HepG2 (cell line): ENCODE results near the gene ANK3. TPM values are rescaled to one million over a fixed set of nuclear protein-coding genes. Genes with fewer than 3 reads are reported as not detected.

Experiments
- ATAC-seq: fragments of 200-7000 bp; cut with Tn5 transposase; 3 replicates; pipeline ENCODE4 v1.9.1; 2020; ENCODE audit warnings: mild to moderate bottlenecking, moderate library complexity
- BruUV-seq: library from RNA; stranded (reverse); fragments of 400-500 nt; replicated peaks from 2 replicates; lab custom pipeline; 2021; lab: Mats Ljungman, UMichigan
- CTCF ChIA-PET: fragments of 300-600 bp; formaldehyde crosslinking; extraction: SDS; loops from one replicate; lab custom pipeline; 2021; ENCODE audit warnings: low total read pairs, inconsistent platforms, low intra/inter-chr PET ratio; lab: Yijun Ruan, JAX
- POLR2A ChIA-PET: fragments of 350-600 bp; sonication (Branson Sonifier 250); formaldehyde crosslinking; loops from one replicate; lab custom pipeline; 2020; ENCODE audit warnings: antibody characterized with exemption, inconsistent platforms; lab: Yijun Ruan, JAX
- DNase-seq: peaks from one replicate; pipeline ENCODE4 v3.0.0-alpha.2; 2015; ENCODE audit warnings: low spot score
- FAIRE-seq: peaks from 3 replicates; lab custom pipeline; 2011; peaks lifted over from hg19 to GRCh38; lab: Jason Lieb, UNC
- H2AFZ ChIP-seq: one replicate; pipeline ENCODE4 v1.6.1; 2011; ENCODE audit warnings: low read length, inconsistent platforms
- H3K27ac ChIP-seq: fragments of 300-600 bp; 3 replicates; pipeline ENCODE4 v1.8.0; 2011; ENCODE audit warnings: mixed run types, mild to moderate bottlenecking, mixed read lengths, low read length, inconsistent platforms; ENCODE audit not compliant: insufficient read depth; ENCODE audit errors: extremely low read length
- H3K27me3 ChIP-seq, 2 experiments: fragments of 200-600 bp in 1 of 2; 2 replicates in 1 of 2; 3 replicates in 1 of 2; pipeline versions ENCODE4 v1.6.0 to v1.8.0; 2011; ENCODE audit warnings: low read length in 2 of 2, mild to moderate bottlenecking in 2 of 2, moderate library complexity in 2 of 2, inconsistent platforms in 1 of 2; ENCODE audit not compliant: insufficient read depth in 2 of 2, control insufficient read depth in 1 of 2
- H3K36me3 ChIP-seq, 2 experiments: fragments of 200-600 bp in 1 of 2; replicated peaks in 1 of 2; 2 replicates in 1 of 2; 3 replicates in 1 of 2; pipeline versions ENCODE4 v1.5.1 to v1.8.0; 2011; ENCODE audit warnings: low read length in 2 of 2, inconsistent platforms in 1 of 2; ENCODE audit not compliant: insufficient read depth in 2 of 2, control insufficient read depth in 1 of 2
- H3K4me1 ChIP-seq: 2 replicates; pipeline ENCODE4 v1.5.1; 2012; ENCODE audit warnings: low read length, inconsistent platforms; ENCODE audit not compliant: insufficient read depth
- H3K4me2 ChIP-seq: 2 replicates; pipeline ENCODE4 v1.6.0; 2011; ENCODE audit warnings: low read depth, low read length, inconsistent platforms
- H3K4me3 ChIP-seq, 3 experiments: fragments of 200-600 bp in 1 of 3; sonication (generic), shearing (Covaris generic) in 1 of 3; replicated peaks in 1 of 3; 2 replicates each; pipeline ENCODE4 v1.5.1; 2011 to 2016; ENCODE audit warnings: low read length in 3 of 3, inconsistent platforms in 2 of 3, low read depth in 2 of 3, mild to moderate bottlenecking in 2 of 3, control low read depth in 1 of 3, mixed read lengths in 1 of 3; ENCODE audit not compliant: insufficient read depth in 1 of 3
- H3K79me2 ChIP-seq: one replicate; pipeline ENCODE4 v1.6.1; 2011; ENCODE audit warnings: low read length, inconsistent platforms; ENCODE audit not compliant: insufficient read depth
- H3K9ac ChIP-seq: 2 replicates; pipeline ENCODE4 v1.6.0; 2011; ENCODE audit warnings: mild to moderate bottlenecking, low read depth, low read length, inconsistent platforms; ENCODE audit not compliant: insufficient read depth
- H3K9me3 ChIP-seq: 2 replicates; pipeline ENCODE4 v1.5.1; 2012; ENCODE audit warnings: mild to moderate bottlenecking, low read length
- H4K20me1 ChIP-seq: 2 replicates; pipeline ENCODE4 v1.6.0; 2011; ENCODE audit warnings: inconsistent platforms, mild to moderate bottlenecking, low read length, moderate library complexity; ENCODE audit not compliant: insufficient read depth
- CCDC6 ChIP-seq: sonication (generic); formaldehyde crosslinking; IDR thresholded peaks from 2 replicates; pipeline ENCODE4 v1.8.1; 2022; ENCODE audit warnings: mild to moderate bottlenecking, missing genetic modification reagents, moderate library complexity
- LRRFIP1 ChIP-seq: sonication (generic); formaldehyde crosslinking; conservative IDR thresholded peaks from 2 replicates; pipeline ENCODE4 v1.4.0; 2020; ENCODE audit warnings: missing genetic modification reagents
- MEIS2 ChIP-seq: sonication (generic); formaldehyde crosslinking; IDR thresholded peaks from 2 replicates; pipeline ENCODE4 v1.9.0; 2021; ENCODE audit warnings: mild to moderate bottlenecking, missing genetic modification reagents
- RNF2 ChIP-seq: fragments of 450-650 bp; conservative IDR thresholded peaks from 2 replicates; pipeline ENCODE4 v1.6.1; 2016; ENCODE audit warnings: low read depth
- SNAPC2 ChIP-seq: sonication (generic); formaldehyde crosslinking; IDR thresholded peaks from 2 replicates; pipeline ENCODE4 v1.8.1; 2022; ENCODE audit warnings: mild to moderate bottlenecking, missing genetic modification reagents
- U2AF1 ChIP-seq: fragments of 200-400 bp; formaldehyde crosslinking; optimal IDR thresholded peaks from 2 replicates; pipeline ENCODE3; 2017; ENCODE audit warnings: mild to moderate bottlenecking, low read depth, low read length
- ZGPAT ChIP-seq: IDR thresholded peaks from 2 replicates; pipeline ENCODE4 v1.6.1; 2016; ENCODE audit warnings: mild to moderate bottlenecking
- ZNF275 ChIP-seq: sonication (generic); formaldehyde crosslinking; IDR thresholded peaks from 2 replicates; pipeline ENCODE4 v1.8.0; 2022; ENCODE audit warnings: missing genetic modification reagents, mild to moderate bottlenecking, inconsistent platforms, borderline replicate concordance
- ZNF296 ChIP-seq: sonication (generic); formaldehyde crosslinking; conservative IDR thresholded peaks from 2 replicates; pipeline ENCODE4 v1.5.0; 2020; ENCODE audit warnings: mild to moderate bottlenecking, missing genetic modification reagents
- ZNF460 ChIP-seq: sonication (generic); formaldehyde crosslinking; IDR thresholded peaks from 2 replicates; pipeline ENCODE4 v1.5.1; 2020; ENCODE audit warnings: missing genetic modification reagents, mild to moderate bottlenecking, borderline replicate concordance
- ZNF556 ChIP-seq: sonication (generic); formaldehyde crosslinking; IDR thresholded peaks from 2 replicates; pipeline ENCODE4 v1.4.0; 2020; ENCODE audit warnings: mild to moderate bottlenecking, missing genetic modification reagents, borderline replicate concordance
- ZNF597 ChIP-seq: sonication (generic); formaldehyde crosslinking; IDR thresholded peaks from 2 replicates; pipeline ENCODE4 v1.5.0; 2020; ENCODE audit warnings: missing genetic modification reagents
- ZNF614 ChIP-seq: IDR thresholded peaks from 2 replicates; pipeline ENCODE4 v1.6.1; 2018; ENCODE audit warnings: missing biosample characterization, missing genetic modification reagents, inconsistent platforms, borderline replicate concordance
- ZNF788 ChIP-seq: sonication (generic); formaldehyde crosslinking; IDR thresholded peaks from 2 replicates; pipeline ENCODE4 v1.5.0; 2020; ENCODE audit warnings: mild to moderate bottlenecking, missing genetic modification reagents, borderline replicate concordance
- WGBS: methylation state at CpG from one replicate; pipeline ENCODE4 v1.1.6; 2017; ENCODE audit warnings: low lambda C conversion rate; 5-methylcytosine and 5-hydroxymethylcytosine counted together
- in situ Hi-C: cut with HindIII; loops from 2 replicates; pipeline ENCODE4 v1.10.0; 2017; ENCODE audit warnings: low pct_unique_long_range_greater_than_20kb; ENCODE audit not compliant: extremely low pct_ligation_motif_present
- intact Hi-C: fragments of 100-400 bp; cut with micrococcal nuclease; formaldehyde crosslinking; loops from one replicate; pipeline ENCODE4 v1.10.0; 2022; ENCODE audit not compliant: unreplicated experiment
- polyA plus RNA-seq, 8 experiments: library from polyadenylated mRNA; depleted of rRNA in 3 of 8; stranded (reverse) in 7 of 8; unstranded in 1 of 8; fragments of >200 nt; fragmentation: Illumina TruSeq in 4 of 8; extraction: Trizol in 4 of 8; gene quantifications; 2 replicates each; pipeline versions ENCODE4 v1.2.1 to v1.2.3, GENCODE V29; 2011 to 2016; ENCODE audit warnings: low read depth in 4 of 8, missing spikeins in 1 of 8, mixed read lengths in 1 of 8; ENCODE audit not compliant: insufficient read depth in 1 of 8
- total RNA-seq, 5 experiments: library from RNA; depleted of rRNA; stranded (reverse); fragments of >200 nt; fragmentation: Illumina TruSeq; extraction: Trizol; gene quantifications; 2 replicates each; pipeline ENCODE4 v1.2.3, GENCODE V29; 2016; ENCODE audit warnings: low read depth in 1 of 5

Gene ANK3
- total and polyA plus RNA-seq, 2 of the 13 experiments (the other 11 are each of a cell fraction or from before 2014, with no cell fraction given) = not detected

GRCh38 chr10:60000747-60001146, 388.9 kb downstream of the ANK3 start:
- no peak overlapping the region for H2AFZ ChIP-seq
- intact Hi-C loops = no loop called here
- 92% methylated on average over 3 of the region's 3 CpGs for WGBS
- BruUV-seq = no TSS peak
- H3K27ac ChIP-seq = no peak overlapping the region
- ATAC-seq = no peak
- no peaks in the 10 kb centered on the region for H3K79me2 ChIP-seq
- H4K20me1 ChIP-seq = no peaks in the 10 kb centered on the region
- ChIA-PET POLR2A (no interaction called here), CTCF (no interaction called here)
- H3K4me1 ChIP-seq = no peaks in the 10 kb centered on the region
- no peak overlapping the region for H3K9ac ChIP-seq
- no peak for TF ChIP-seq ZNF614 (CRISPR knock-in tag)
- TF ChIP-seq CCDC6 = no peak
- TF ChIP-seq SNAPC2 = no peak
- TF ChIP-seq ZNF275 (CRISPR knock-in tag) = no peak
- TF ChIP-seq MEIS2 = no peak
- TF ChIP-seq ZGPAT (CRISPR knock-in tag) = no peak
- no peak for TF ChIP-seq LRRFIP1
- no peak for TF ChIP-seq U2AF1
- no peak for TF ChIP-seq ZNF788
- no peak for TF ChIP-seq ZNF556 (CRISPR knock-in tag)
- no peak for TF ChIP-seq RNF2
- no peak for TF ChIP-seq ZNF597 (CRISPR knock-in tag)
- TF ChIP-seq ZNF460 (CRISPR knock-in tag) = no peak
- no peak for TF ChIP-seq ZNF296 (CRISPR knock-in tag)
- H3K4me2 ChIP-seq = no peak overlapping the region
- H3K27me3 ChIP-seq = no peaks in the 10 kb centered on the region; a peak in 1 of 5 replicates
- H3K4me3 ChIP-seq = no peak overlapping the region
- in situ Hi-C loops = no loop called here
- no peak for FAIRE-seq
- no peaks in the 10 kb centered on the region for H3K36me3 ChIP-seq
- no peaks in the 10 kb centered on the region for H3K9me3 ChIP-seq
- DNase-seq = no peak
